Loucy (cell line): Measurements from ENCODE around the gene ACHE.

Source experiments
- EZH2phosphoT487 ChIP-seq: fragments of 200-600 bp; IDR thresholded peaks from 2 replicates; pipeline ENCODE4 v1.6.1; 2018; ENCODE audit warnings: antibody characterized with exemption, mild to moderate bottlenecking, moderate library complexity, borderline replicate concordance
- TF ChIP-seq, protein P1 (sequence below): fragments of 200-600 bp; sonication (generic); conservative IDR thresholded peaks from 2 replicates; pipeline ENCODE4 v1.5.1; 2014; ENCODE audit warnings: mild to moderate bottlenecking, antibody characterized with exemption, low read length

DNA sequence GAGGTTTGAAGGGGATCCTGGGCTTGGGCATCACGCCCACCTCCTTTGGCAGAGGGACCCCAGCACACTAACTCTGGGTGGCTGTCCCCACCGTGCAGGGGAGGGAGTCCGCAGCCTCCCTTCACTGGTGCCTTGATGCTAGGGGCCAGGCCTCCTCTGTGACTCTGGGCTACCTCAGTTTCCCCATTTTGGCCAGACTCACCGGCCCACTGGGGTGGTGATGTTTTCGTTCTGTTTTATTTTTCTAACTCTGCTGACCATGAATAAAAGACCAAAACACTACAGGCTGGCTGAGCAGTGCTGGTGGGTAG lies 29.0 kb downstream of the ACHE start:
- TF ChIP-seq, protein P1, sequence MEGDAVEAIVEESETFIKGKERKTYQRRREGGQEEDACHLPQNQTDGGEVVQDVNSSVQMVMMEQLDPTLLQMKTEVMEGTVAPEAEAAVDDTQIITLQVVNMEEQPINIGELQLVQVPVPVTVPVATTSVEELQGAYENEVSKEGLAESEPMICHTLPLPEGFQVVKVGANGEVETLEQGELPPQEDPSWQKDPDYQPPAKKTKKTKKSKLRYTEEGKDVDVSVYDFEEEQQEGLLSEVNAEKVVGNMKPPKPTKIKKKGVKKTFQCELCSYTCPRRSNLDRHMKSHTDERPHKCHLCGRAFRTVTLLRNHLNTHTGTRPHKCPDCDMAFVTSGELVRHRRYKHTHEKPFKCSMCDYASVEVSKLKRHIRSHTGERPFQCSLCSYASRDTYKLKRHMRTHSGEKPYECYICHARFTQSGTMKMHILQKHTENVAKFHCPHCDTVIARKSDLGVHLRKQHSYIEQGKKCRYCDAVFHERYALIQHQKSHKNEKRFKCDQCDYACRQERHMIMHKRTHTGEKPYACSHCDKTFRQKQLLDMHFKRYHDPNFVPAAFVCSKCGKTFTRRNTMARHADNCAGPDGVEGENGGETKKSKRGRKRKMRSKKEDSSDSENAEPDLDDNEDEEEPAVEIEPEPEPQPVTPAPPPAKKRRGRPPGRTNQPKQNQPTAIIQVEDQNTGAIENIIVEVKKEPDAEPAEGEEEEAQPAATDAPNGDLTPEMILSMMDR = no peak
- TF ChIP-seq EZH2phosphoT487 = no peak
